GM19328 (cell line): ENCODE results near the gene DGKD.

ENCODE experiments used
- ATAC-seq: cut with Tn5 transposase; IDR thresholded peaks from one replicate; pipeline ENCODE4 v1.9.1; 2021; ENCODE audit warnings: mild to moderate bottlenecking, moderate library complexity; ENCODE audit not compliant: unreplicated experiment

The DGKD gene

DNA sequence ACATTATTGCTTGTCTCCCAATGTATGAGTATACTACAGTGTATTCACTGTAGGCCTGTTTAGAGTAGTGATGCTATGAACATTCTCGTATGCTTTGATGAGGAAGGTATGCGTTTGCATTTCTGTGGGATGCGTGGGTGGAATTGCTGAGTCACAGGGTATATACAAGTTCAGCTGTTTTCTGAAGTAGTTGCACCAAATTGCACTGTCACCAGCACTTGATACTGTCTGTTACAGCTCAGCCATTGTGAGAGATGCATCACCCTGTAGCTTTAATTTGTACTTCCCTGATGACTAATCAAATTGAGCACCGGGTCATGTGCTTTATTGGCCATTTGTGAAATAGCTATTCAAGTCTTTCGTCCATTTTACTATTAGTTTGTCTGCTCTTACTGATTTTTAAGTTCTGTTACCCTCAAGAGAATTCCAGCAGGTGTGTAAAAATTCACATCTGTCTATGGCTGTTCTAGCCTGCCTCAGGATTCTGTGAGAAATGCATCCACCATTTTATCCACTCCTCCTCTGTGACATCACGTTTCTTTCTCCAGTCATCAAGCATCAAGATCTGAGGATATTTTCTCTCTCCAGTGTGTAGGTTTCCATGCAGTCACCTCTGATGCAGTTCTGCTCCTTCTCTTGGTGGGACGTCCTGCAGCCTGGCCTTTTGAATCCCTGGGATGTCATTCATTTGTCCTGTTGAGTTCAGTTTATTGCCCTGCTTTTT is 72.5 kb downstream of the DGKD start:
- ATAC-seq = no peak

DNA sequence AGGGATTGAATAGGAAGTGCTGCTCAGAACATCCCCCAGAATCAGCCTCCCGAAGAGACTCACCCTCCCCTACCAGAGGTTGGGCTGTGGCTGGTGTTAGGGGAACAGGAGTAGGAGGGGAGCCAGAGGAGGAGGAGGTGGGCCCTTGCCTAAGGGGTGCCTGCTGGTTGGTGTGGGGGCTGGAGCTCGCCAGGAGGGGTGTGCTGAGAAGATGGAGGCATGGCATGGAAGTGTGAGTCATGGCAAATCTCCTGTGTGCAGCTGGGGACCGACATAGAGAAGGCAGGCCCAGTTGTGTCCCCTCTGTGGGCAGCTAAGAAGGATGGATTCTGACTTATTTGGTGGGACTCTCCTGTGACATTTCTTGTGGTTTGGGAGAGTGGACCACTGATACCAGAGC is 73.7 kb downstream of the DGKD start:
- ATAC-seq = no peak

- ATAC-seq = no peak
These were observed 74.1 kb downstream of the DGKD start for GRCh38 chr2:233428438-233428837.

DNA sequence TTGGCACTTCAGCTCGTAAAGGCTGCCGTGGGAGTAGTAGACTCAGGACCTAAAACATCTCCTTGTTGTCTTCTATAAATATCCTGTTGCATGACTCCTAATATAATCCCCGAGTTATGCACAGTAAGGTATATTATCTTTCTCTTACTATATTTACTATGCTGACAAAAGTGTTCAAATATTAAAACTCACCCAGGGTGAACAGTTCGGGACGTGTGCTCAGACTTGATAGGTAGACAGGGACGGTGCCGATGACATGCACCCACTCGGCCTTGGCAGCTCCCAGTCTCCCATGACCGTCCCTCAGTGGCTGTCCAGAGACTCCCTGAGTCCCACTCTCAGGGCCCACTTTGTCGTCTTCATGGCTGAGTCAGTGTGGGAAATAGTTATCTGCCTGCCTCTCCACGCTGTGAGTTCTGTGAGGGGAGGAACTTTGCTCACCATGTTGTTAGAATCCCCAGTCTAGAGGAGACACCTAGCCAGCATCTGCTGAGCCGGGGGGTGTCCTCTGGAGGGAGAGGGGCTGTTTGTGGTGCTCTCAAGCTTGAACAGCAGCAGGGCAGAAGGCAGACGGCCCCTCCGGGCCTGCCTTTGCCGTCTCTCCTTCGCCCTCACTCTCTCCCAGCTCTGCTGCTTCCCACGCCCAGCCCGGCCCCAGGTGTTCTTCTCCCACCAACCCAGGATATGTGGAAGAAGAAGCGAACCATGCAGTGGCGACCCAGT is 75.0 kb downstream of the DGKD start:
- ATAC-seq = no peak

GRCh38 chr2:233430081-233430480 is 75.8 kb downstream of the DGKD start:
- ATAC-seq = no peak

DNA sequence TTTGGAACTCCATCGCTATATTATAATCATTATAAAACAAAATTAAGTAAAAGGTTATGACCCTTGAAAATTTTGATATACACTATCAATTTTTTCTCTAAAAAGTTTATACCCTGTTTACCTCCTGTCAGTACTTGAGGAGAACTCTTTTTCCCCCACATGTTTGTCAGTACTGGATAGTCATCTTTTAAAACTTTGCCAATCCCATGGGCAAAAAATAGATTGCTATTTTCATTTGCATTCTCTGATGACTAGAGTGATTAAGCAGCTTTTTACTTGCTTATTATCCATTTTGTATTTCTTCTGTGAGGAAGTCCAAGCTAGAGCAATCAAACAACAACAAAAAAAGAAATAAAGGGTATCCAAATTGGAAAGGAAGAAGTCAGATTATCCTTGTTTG is 76.4 kb downstream of the DGKD start:
- no peak for ATAC-seq

DNA sequence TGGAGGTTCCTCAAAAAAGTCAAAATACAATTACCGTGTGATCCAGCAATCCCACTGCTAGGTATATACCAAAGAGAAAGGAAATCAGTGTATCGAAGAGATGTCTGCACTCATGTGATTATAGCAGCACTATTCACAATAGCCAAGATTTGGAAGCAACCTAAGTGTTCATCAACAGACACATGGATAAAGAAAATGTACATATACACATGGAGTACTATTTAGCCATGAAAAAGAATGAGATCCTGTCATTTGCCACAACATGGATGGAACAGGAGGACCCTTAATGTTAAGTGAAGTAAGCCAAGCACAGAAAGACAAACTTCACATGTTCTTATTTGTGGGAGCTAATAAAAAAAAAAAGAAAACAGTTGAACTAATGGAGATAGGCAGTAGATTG is 78.7 kb downstream of the DGKD start:
- ATAC-seq = no peak

GRCh38 chr2:233433794-233434193 is 79.5 kb downstream of the DGKD start:
- ATAC-seq = no peak

GRCh38 chr2:233434666-233435330 is 80.5 kb downstream of the DGKD start:
- ATAC-seq = no peak

- ATAC-seq = no peak
These were observed 81.3 kb downstream of the DGKD start for GRCh38 chr2:233435436-233436190.

GRCh38 chr2:233436191-233436581 is 81.9 kb downstream of the DGKD start:
- no peak for ATAC-seq

DNA sequence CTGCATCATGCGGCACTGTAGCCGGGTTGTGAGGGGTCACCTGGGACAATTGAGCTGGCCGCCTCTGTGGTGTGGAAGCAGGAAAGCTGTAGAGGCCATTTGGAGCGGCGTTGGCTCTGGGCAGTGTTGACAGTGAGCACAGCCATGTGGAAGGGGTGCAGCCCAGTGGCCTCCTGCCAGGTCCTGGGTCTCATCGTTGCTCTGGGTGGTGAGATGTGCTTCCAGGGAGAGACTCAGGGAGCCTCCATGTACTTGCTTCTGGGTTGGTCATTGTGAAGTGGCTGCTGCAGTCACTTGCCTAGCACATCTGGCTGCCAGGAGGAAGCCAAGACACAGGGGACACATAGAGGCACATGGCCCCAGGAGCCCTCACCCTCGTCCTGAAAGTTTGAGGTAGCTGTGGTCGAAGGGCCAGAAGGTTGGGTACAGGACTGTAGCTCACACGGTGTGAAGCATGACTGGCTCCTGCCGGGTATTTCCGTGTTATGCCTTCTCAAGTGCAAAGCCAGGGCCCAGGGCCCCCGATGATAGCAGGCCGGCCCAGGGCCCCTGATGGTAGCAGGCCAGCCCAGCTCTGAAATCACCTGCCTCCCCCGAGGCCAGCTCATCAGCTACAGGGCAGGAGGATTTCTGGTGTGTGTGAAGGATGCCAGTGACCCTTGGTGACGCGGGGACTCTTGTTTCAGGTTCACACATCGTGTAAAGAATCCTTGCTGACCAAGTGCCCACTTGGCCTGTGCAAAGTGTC is 82.6 kb downstream of the DGKD start:
- ATAC-seq = no peak

DNA sequence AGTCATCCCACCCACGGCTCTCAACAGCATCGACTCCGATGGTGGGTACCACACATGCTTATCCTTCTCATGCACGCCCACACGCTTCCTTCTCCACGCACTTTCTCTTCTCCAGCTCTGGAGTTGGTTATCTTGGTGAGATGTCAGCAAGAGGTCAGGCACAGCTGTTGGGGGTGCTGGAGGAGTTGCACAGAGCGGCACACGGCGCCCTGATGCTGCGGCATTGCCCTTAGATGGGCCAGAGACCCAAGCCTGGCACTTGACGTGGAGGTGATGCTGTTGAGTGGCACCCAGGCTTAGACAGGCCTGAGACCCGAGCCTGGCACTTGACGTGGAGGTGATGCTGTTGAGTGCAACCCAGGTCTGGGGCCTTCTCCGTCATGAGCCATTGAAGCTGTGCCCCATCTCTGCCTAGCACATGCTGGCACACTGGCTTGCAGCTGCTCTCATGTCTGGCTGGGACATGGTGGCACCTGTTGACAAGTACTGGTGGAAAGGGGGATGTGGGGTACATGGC is 83.2 kb downstream of the DGKD start:
- no peak for ATAC-seq

DNA sequence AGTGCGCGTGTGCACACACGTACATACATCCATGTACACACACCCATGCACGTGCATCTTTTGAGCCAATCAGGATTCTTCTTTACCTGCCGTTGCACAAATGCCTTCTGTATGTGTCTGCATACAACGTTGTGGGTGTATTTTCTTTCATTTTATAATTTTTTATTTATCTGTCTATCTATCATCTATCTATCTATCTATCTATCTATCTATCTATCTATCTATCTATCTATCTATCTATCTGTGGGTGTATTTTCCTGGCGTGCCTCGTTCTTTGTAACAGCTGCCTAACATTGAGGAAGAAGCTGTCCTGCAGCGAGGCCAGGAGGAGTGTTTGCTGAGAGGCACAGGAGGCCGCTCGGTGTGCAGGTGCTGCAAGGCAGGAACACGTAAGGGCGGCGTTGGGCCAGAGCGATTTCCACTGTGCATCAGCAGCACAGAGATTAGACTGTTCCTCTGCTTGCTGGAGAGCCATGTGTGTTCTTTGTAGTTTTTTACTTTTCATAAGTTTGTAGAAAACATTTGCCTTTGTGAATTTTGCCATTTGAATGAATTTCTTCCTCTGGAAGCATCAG is 84.4 kb downstream of the DGKD start:
- ATAC-seq = no peak

DNA sequence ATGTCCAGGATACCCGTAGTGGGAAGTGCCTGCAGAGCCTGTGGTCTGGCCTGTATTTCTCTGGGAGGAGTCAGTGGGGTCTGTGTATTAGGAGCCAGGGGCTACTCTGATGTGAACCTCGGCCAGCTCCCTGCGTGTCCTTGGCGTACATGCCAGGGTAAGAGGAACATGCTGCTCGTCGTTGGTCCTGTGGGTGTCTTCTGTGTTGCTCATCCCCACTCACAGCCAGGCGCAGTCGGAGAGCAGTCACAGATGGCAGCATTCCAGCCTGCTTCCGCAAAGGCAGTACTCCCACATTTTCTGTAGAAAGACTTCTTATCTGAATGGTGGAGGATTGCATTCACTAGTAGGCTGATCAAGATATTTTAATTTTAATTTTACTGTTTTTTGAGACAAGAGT is 84.9 kb downstream of the DGKD start:
- ATAC-seq = no peak

GRCh38 chr2:233440314-233440713 is 86.0 kb downstream of the DGKD start:
- no peak for ATAC-seq

DNA sequence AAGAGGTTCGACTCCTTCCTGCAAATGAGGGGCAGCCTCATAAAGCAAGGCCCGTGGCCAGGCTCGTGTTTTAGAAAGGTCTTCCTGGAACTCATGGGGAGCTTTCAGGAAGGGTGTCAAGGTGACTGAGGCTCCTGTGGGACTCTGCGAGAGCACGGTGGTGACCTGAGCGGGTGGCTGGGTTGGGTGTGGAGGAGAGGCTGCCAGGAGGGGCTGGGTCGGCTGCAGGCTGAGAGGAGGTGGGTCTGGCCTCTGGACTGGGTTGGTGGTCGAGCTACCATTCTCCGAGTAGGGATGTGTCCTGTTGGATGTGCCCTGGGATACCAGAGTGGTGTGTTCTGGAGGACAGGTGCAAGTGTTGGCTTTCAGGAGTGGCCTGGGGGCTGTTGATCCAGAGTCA is 86.4 kb downstream of the DGKD start:
- no peak for ATAC-seq

GRCh38 chr2:233441161-233442027 is 87.1 kb downstream of the DGKD start:
- ATAC-seq = no peak

DNA sequence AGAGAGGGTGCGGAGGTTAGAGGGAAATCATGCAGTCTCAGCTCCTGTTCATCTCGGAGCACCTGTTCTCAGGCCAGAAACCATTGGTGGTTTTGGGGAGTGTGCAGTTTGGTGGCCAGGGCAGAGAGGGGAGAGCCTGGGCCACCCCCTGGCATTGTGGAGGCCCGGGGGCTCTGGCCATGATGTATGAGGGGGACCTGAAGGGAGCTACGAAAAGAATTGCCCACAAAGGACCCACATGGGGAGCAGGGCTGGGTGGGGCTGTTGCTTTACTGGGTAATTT is 87.7 kb downstream of the DGKD start:
- no peak for ATAC-seq
